Parathyroid adenoma (tissue), 2 donors: Measurements from ENCODE around the gene WWOX.

ENCODE experiments used
- H2AFZ ChIP-seq: fragments of 300-600 bp; sonication (generic); one replicate; pipeline ENCODE4 v1.7.0; 2017; ENCODE audit warnings: antibody characterized with exemption, mild to moderate bottlenecking
- H3K27ac ChIP-seq: fragments of 300-600 bp; sonication (generic); one replicate; pipeline ENCODE4 v1.7.0; 2017
- H3K27me3 ChIP-seq: fragments of 300-600 bp; sonication (generic); one replicate; pipeline ENCODE4 v1.7.0; 2017; ENCODE audit warnings: low read length; ENCODE audit not compliant: control insufficient read depth, insufficient read depth
- H3K36me3 ChIP-seq: fragments of 300-600 bp; sonication (generic); one replicate; pipeline ENCODE4 v1.7.0; 2017; ENCODE audit warnings: low read length; ENCODE audit not compliant: control insufficient read depth, insufficient read depth
- H3K4me1 ChIP-seq: fragments of 300-600 bp; sonication (generic); one replicate; pipeline ENCODE4 v1.7.0; 2017; ENCODE audit warnings: control low read depth
- H3K4me2 ChIP-seq: fragments of 300-600 bp; sonication (generic); one replicate; pipeline ENCODE4 v1.7.0; 2017; ENCODE audit warnings: low read length
- H3K4me3 ChIP-seq: fragments of 300-600 bp; sonication (generic); one replicate; pipeline ENCODE4 v1.7.0; 2017; ENCODE audit warnings: low read depth, low read length
- H3K79me2 ChIP-seq: fragments of 300-600 bp; sonication (generic); one replicate; pipeline ENCODE4 v1.7.0; 2017; ENCODE audit warnings: control low read depth
- H3K9ac ChIP-seq: fragments of 300-600 bp; sonication (generic); one replicate; pipeline ENCODE4 v1.7.0; 2017; ENCODE audit warnings: mild to moderate bottlenecking
- H3K9me3 ChIP-seq: fragments of 300-600 bp; sonication (generic); one replicate; pipeline ENCODE4 v1.7.0; 2017; ENCODE audit warnings: low read length; ENCODE audit not compliant: control insufficient read depth
- TF ChIP-seq, protein P1 (sequence below): fragments of 300-600 bp; sonication (generic); IDR thresholded peaks from one replicate; pipeline ENCODE4 v1.7.0; 2017; ENCODE audit warnings: antibody characterized with exemption, mild to moderate bottlenecking
- donor health status: primary hyperparathyroidism.

WWOX gene

DNA sequence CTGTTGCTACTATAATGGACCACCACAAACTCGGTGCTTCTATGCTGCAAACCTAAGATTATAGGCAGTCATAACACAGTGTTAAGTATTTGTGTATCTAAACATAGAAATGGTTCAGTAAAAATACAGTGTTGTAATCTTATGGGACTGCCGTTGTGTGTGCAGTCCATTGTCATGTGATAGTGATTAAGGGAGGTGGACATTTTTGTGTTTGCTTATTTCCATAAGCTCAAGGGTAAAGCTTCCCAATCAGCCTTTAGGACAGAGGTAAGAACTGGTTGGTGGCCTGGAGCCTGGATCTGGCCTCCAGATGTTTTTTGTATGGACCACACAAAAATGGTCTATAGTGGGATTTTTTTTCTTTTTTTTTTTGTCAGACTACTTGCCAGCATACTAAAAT is 29.9 kb downstream of the WWOX start:
- TF ChIP-seq, protein P1, sequence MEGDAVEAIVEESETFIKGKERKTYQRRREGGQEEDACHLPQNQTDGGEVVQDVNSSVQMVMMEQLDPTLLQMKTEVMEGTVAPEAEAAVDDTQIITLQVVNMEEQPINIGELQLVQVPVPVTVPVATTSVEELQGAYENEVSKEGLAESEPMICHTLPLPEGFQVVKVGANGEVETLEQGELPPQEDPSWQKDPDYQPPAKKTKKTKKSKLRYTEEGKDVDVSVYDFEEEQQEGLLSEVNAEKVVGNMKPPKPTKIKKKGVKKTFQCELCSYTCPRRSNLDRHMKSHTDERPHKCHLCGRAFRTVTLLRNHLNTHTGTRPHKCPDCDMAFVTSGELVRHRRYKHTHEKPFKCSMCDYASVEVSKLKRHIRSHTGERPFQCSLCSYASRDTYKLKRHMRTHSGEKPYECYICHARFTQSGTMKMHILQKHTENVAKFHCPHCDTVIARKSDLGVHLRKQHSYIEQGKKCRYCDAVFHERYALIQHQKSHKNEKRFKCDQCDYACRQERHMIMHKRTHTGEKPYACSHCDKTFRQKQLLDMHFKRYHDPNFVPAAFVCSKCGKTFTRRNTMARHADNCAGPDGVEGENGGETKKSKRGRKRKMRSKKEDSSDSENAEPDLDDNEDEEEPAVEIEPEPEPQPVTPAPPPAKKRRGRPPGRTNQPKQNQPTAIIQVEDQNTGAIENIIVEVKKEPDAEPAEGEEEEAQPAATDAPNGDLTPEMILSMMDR: no peak
- Histone ChIP-seq H2AFZ (no peak overlapping the region), H3K9ac (no peak overlapping the region), H3K27ac (no peak overlapping the region), H3K79me2 (peaks cover 3% of the 10 kb centered on the region), H3K36me3 (no peaks in the 10 kb centered on the region), H3K27me3 (no peaks in the 10 kb centered on the region), H3K4me1 (peaks cover 10% of the 10 kb centered on the region), H3K4me3 (no peak overlapping the region), H3K4me2 (no peak overlapping the region), H3K9me3 (no peaks in the 10 kb centered on the region)

DNA sequence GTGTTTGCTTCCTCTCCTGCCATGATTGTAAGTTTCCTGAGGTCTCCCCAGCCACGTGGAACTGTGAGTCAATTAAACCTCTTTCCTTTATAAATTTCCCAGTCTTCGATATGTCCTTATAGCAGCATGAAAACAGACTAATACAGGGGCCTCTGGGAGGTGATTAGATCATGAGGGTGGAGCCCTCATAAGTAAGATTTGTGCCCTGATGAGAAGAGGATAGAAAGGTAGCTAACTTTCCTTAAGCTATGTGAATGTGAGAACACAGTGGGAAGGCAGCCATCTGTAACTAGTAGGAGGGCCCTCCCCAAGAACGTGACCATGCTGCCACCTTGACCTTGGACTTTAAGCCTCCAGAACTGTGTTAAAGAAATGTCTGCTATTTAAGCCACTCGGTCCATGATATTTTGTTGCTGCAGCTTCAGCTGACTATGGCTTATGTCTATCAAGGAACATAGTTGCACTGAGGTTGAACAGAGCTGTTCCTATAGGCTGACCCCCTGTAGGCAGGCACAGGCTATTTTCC is 30.7 kb downstream of the WWOX start:
- Histone ChIP-seq H3K9ac (no peak overlapping the region), H3K9me3 (no peaks in the 10 kb centered on the region), H3K4me3 (no peak overlapping the region), H2AFZ (no peak overlapping the region), H3K4me2 (no peak overlapping the region), H3K36me3 (no peaks in the 10 kb centered on the region), H3K27ac (no peak overlapping the region), H3K4me1 (peaks cover 10% of the 10 kb centered on the region), H3K27me3 (no peaks in the 10 kb centered on the region), H3K79me2 (peaks cover 4% of the 10 kb centered on the region)
- TF ChIP-seq, protein P1: no peak

DNA sequence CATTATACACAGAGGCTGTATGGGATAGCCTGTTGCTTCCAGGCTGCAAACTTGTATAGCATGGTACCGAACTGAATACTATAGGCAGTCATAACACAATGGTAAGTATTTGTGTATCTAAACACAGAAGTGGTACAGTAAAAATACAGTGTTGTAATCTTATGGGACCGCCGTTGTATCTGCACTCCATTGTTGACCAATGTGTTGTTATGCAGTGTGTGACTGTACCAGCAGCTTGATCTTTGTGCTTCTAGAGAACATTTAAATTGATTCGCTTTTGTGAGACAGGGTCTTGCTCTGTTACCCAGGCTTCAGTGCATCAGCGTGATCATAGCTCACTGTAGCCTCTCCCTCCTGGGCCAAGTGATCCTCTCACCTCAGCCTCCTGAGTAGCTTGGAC is 31.5 kb downstream of the WWOX start:
- H3K27ac ChIP-seq: no peak overlapping the region
- no peak overlapping the region for H3K4me2 ChIP-seq
- peaks cover 6% of the 10 kb centered on the region for H3K79me2 ChIP-seq
- no peaks in the 10 kb centered on the region for H3K9me3 ChIP-seq
- no peaks in the 10 kb centered on the region for H3K27me3 ChIP-seq
- no peak overlapping the region for H3K4me3 ChIP-seq
- no peaks in the 10 kb centered on the region for H3K36me3 ChIP-seq
- TF ChIP-seq, protein P1: no peak
- H3K4me1 ChIP-seq: peaks cover 10% of the 10 kb centered on the region
- H2AFZ ChIP-seq: no peak overlapping the region
- no peak overlapping the region for H3K9ac ChIP-seq

DNA sequence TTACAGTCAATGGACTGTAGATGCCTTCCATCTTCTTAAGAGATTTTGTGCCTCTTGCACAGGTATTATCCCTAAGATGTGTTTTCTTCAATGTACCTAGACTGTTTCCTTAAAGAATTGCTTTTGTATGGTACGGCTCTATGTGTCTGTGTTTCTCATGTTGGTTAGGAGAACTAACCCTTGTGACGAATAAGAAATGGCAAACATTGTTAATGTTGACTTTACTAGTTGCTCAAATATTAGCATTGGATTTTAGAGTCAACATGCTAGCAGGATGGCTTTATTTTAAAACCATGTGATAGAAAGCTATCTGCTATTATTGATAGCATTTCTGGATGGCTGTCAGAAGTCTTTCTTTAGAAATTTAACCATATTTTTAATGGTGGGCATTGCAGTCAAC is 34.5 kb downstream of the WWOX start:
- H3K9me3 ChIP-seq: no peaks in the 10 kb centered on the region
- H3K36me3 ChIP-seq: no peaks in the 10 kb centered on the region

More for the DNA sequence above, 34.5 kb downstream of the WWOX start:
- Histone ChIP-seq H3K79me2 (peaks cover 6% of the 10 kb centered on the region), H3K9ac (no peak overlapping the region), H2AFZ (no peak overlapping the region), H3K4me1 (no peaks in the 10 kb centered on the region), H3K4me3 (no peak overlapping the region), H3K27ac (no peak overlapping the region), H3K4me2 (no peak overlapping the region), H3K27me3 (no peaks in the 10 kb centered on the region)
- TF ChIP-seq, protein P1: no peak
